HG03066 (cell line): ENCODE results near the gene NSD2.

Experiments
- ATAC-seq: cut with Tn5 transposase; IDR thresholded peaks from one replicate; pipeline ENCODE4 v1.9.1; 2021; ENCODE audit warnings: low read depth; ENCODE audit not compliant: unreplicated experiment

Gene NSD2

DNA sequence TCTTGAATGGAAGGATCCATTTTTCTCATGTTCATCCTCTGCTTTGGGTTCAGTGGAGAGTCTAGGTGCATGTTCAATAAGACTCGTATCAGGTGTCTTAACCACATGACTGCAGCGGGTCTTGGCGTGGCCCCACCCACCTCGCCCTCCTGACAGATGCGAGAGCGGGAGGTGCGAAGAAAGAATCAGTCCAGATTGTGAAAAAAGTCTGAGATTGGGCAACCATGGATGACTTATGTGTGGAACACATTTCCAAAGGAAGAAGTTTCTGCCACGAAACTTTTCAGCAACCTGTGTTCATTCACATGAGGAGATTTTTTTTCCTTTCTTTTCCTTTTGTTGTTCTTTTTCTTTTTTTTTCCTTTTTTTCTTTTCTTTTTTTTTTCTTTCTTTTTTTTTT, 66.8 kb downstream of the NSD2 start:
- no peak for ATAC-seq

DNA sequence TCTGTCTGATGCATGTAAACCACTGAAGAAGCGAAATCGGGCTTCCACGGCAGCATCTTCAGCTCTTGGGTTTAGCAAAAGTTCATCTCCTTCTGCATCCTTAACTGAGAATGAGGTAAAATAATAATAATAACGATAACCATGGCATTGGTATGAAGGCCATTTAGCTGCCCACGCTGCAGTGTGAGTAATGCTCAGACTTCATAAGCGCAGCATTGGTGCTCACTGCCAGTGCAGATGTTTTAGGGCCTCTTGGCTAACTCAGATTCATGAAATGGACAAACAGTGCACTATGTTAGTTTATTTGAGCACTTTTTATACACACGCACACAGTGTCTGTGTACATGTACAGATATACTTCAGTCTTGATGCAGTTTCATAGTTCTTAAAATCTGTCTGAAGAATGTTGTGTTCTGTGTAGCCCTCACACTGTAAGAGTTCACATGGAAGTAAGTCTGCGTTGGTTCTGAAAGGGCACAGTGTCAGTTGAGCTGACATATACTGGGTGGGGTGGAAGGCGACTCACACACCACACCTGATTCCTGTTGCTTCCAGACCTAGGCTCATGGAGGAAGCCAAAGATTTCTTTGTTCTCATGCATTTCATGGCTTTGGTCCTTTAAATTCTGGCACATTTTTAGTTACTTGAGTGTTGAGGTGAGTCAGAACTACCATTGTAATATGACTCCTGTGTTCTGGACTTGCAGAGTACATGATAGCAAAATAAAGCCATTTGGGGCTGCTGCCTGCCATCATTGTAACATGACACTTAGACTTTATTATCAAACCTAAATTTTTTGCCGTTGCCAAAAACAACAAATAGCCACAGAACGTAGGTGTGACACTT, 68.7 kb downstream of the NSD2 start:
- ATAC-seq: no peak

DNA sequence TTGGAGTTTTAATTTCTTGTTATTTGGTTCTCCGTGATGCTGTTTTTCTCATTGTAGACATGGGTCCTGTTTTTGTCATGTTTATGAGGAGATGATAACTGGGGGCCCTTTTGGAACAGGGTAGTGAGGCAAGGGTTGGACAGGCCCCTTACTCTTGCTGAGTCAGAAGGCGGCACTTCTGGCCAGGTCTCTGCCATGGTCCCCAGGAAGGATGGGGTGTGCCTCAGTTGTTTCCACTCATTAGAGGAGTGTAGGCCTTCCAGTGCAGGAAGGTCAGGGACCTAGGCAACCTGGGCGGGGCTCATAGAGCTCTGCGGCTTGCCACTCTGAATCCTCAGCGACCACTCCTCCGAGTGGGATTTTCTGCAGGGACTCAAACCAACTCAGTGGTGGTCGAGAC, 69.4 kb downstream of the NSD2 start:
- no peak for ATAC-seq

DNA sequence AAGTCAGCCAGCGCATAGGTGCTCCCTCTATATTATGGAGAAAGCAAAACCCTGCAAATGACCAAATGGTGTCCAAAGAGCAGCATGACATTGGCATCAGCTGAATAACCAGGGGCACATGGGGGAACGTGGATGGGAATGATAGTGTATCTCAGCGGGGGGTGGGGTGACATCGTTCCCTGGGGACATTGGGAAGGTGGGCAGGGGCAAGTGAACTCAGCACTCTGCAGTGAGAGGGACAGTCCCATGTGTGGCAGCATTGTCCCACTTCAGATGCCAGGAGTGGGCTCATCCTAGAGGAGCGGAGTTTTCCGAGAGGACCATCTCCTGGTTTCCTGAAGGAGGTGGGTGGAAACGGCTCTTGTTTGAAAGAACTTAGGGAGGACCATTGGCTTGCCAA, 72.7 kb downstream of the NSD2 start:
- ATAC-seq: no peak

DNA sequence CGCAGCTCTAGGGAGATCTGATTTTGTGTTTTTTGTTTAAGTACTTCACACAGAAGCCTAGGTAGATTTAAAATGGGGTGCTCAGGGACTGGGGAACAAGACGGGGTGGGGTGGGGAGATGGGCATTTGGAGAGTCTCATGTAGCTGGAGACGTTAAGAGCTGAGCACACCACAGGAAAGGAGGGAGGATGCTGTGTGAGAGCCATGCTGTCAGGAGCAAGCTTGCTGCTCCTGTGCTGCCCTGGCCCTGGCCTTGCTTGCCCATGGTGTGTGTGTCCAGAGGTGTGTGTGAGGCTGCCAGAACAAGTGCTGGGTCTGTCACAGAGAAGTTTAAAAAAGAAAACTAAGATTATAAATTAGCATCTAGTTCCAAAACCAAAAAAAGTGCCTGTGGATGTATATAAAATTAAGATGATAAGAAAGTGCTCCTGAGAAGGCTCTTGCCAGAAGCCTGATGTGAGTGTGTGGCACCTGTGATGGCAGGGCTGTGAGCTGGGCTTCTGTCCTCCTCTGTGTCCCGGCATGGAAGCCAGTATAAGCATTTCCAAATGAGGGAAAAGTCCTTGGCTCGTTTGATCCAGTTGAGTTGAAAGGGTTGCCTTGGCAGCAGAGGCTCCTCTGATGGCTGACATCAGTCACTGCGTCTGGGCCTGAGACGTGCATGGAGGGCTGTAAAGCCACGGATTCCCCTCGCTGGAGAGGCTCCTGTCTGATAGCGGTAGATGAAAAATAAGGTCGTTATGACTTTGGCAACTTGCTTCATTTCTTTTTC, 74.1 kb downstream of the NSD2 start:
- no peak for ATAC-seq

DNA sequence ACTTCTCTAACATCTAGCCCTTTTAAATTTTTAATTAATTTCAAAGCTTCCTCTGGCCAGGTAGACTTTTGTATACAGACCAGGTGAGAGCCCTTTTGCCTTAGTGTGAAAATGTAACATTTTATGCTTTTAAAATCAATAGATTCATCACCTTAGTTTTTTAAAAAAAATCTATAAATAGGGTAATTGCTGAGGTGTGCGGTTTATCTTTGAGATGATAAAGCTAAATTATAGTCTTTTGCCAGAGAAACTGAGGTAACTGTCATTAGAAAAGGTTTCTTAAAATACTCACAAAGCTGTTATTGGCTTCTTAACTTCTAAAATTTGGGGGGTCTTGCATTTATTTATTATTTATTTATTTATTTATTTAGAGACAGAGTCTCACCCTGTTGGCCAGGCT, 74.7 kb downstream of the NSD2 start:
- ATAC-seq: no peak

DNA sequence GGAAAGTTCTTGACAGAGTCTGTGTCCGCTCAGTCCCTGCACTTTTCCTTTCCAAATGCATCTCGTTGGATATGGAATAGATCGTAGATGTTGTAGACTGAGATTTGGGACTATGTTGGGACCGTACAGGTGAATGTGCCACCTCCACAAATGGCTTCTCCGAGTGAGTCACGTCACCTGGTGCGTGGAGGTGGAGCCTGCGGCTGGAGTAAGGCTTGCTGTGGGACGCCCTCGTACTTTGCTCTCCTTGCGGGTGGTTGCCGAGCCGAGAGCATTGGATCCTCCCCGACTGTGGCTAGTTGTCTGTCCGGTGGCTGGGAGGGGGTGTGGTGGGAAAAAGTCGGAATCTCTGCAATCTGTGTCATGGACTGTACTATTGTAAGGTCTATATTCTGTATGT, 77.0 kb downstream of the NSD2 start:
- no peak for ATAC-seq

DNA sequence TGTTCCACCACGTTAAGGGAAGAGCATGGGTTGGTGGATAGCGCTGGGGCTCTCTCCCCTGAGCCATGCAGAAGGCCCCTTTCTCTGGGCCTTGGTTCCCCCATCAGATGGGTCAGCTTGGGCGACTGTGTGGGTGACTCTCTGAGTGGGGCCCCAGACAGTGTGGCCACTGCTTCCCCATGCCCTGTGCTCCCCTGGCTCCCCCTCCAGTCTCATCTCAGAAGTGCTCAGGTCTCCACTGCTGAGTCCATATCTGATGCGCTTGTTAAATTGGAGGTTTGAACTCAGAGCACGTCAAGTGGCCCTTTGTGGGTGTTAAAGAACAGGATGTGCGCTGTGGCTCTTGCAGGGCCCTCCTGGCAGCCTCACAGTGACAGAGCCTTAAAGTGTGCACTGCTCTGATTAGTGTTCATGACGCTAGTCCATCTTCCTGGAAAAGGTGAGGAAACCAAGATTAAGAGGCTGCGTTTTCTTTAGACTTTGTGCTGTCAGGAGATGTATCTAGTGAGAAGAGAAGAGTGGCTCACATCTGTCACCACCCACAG, 77.8 kb downstream of the NSD2 start:
- no peak for ATAC-seq

DNA sequence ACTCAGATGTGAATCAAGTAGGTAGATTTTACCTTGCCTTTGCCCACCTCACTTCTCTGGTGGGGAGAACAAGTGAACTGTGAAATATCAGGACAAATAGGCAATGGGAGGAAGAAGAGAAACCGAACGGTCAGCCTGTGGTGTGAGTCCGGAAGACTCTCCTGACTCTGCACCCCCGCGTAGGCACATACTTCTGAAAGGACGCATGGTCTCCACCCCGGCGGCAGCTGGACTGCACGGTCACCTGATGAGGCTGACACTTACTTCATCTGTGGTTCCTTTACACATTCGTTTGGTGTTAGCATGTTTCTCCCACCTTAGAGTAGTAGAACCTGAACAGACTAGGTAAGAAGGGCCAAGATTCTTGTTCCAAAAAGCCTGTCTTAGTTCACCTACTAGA, 79.2 kb downstream of the NSD2 start:
- ATAC-seq: no peak

DNA sequence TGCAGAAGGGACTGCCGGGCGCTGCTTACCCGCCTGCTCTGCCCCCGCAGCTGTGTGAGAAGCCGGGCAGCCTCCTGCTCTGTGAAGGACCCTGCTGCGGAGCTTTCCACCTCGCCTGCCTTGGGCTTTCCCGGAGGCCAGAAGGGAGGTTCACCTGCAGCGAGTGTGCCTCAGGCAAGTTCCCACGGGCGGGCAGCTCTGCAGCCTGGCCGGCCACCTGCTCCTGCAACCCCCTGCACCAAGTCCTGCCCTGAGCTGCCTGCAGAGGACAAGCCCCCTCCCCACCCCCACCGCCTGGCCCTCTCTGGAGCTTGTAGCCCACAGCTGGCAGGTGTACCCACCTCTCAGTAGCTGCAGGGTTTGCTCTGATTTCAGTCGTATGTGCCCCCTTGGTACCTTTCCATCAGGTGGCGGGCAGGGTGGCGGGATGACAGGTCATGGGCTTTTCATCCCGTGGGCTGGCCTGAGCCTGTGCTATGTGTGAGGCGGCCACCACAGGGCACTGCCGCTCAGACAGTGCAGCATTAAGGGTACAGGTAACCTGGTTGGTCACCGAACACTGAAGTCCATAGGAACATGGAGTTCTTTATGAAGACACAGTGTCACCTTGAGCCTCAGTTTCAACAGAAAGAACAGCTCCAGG, 81.0 kb downstream of the NSD2 start:
- ATAC-seq: no peak

DNA sequence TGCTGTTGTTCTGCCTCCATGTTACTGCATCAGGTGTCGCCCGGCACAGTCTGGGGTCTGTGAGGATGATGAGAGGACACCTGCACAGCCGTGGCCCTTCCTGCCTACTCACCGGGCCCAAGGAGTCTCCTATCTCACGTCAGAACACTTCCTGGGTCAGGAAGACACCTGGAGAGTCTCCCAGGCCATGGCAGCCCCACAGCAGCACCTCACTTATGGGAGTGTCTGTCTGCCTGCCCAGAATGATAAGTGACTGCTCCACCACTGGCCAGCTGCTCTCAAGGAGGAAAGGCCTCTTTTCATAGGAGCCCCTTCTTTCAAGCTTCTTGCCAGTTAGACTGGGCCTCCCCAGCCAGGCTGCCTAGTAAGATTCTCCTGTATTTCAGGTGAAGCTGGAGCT, 81.5 kb downstream of the NSD2 start:
- no peak for ATAC-seq

DNA sequence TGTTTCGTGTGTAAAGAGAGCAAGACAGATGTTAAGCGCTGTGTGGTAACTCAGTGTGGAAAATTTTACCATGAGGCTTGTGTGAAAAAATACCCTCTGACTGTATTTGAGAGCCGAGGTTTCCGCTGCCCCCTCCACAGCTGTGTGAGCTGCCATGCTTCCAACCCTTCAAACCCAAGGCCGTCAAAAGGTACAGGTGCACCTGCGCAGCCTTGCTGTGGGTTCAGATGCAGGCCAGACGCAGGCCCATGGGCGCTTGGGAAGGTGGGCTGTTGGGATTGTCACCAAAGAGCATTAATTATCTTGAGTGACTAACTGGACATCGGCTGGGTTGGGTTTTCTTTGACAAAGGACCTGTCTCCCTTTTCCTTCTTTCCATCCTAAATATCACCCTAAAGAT, 82.1 kb downstream of the NSD2 start:
- no peak for ATAC-seq

DNA sequence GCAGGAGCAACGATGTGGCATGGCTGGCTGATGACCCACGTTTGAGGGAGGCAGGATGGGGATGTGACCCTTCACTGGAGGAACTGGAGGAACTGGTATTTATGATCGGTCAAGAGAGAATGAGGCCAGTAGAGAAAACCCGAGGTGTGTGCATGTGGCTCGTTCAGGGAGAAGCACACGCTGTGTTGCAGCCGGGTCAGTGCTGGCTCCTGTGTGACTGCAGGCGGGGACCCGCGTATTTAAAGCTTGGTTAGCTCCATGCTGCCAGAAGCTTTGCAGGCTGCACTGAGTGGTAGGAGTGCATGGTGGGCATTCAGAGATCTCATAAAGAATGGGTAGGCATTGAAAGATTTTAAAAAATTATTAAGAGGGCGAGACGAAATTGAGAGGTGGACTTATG, 85.4 kb downstream of the NSD2 start:
- ATAC-seq: no peak

DNA sequence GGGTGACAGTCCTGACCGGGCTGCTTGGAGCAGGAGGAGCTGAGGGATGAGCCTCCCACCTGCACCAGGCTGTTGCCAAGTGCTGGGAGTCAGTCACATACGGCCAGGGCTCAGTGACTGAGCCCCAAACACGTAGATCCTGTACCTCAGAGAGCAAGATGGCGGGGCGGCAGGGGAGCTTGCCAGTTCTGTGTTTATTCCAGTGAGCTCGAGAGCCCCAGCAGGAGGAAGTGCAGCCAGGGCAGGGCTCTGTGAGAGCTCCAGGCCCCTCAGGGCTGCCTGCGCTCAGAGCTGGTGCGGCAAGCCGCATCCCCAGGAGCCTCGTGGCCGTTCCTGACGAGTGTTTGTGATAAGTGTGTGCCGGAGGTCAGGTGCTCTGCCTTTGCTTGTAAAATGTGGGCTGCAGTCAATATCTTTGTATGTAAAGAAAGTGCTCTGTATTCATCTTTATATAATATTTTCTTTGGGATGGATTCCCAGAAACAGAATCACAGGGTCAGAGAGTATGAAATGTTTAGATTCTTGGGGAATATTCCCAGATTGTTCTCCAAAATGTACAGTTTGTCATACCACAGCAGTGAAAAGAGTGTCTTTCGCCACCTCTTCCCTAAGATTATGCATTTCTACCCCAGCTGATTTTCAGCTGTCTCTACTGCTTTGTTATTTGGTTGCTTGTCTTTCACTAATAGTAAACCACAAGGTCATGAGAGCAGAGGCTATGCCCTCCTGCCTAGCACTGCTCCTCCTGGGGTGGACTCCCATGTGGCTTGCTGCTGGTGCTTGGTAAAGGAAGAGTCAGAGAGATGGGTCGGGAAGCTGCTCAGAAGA, 87.3 kb downstream of the NSD2 start:
- no peak for ATAC-seq

DNA sequence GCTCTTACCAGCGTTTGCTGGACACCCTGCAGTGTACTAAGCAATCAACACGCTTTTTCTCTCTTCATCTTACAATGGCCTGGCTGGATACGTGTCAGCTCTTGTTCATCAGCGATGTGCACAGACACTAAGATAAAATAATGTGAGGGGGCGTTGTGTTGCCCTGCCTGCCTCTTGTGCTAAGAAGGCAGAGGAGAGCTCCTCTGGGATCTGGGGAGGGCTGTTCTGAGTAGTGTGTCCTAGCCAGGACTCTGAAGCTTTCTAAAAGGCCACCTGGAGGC, 87.9 kb downstream of the NSD2 start:
- ATAC-seq: no peak

DNA sequence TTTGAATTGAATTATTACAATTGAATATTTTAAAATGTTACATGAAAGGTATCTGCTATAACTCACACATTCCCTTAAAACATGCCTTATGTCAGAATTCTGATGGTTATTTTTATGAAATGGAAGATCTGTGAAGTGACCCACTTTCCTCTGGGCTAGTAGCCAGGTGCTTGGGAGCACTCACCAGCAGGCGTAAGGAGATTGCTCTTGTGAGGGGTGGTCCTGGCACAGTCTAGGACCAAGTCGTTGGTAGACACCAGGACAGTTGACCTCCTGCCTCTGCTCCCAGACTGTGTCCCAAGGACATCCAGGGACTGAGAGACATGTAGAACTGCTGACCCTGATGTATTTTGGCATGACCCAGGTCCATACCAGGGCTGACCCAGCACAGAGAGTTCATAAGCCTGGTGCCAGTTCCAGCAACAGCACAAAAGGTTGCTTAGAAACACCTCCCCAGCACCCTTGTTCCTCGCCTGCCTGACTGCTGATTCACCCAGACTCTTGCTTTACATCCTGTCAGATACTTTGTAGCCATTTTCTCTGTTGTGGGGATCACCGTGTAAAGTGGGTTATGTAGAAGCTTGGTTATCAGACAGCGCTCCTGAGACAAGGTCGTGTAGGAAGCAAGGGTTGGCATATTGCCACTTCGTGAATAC, 89.1 kb downstream of the NSD2 start:
- ATAC-seq: no peak

DNA sequence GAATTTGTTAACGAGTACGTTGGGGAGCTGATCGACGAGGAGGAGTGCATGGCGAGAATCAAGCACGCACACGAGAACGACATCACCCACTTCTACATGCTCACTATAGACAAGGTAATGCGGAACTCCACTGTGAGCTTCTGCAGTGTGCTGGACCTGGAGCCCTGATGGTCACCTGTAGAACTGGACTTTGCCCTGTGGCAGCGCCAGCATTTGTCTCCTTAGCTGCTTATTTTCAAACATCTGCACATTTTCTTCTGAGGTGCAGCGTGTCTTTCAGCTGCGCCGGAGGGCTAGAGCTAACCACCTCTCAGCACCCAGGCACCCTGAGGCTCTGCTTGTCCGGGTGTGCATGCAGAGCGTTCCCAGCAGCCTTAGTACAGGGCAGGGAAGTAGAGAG, 89.8 kb downstream of the NSD2 start:
- no peak for ATAC-seq

DNA sequence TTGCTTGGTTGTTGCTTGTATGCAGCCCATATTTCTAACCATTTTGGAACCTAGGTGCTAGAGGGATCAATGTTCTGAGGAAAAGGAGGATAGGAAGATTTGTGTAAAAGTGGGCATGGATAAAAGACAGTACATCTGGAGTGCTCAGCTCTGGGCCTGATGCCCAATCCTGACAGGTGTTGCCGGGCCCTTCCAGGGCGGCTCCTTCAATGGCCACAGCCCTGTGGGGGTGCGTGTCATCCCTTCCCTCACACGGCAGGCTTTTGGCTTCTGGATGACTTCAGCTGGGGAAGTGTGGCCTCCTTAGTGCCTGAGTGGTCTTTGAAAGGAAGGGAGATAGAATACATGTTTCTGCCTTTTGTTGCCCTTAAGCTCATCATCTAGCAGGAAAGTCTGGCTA, 90.4 kb downstream of the NSD2 start:
- ATAC-seq: no peak

DNA sequence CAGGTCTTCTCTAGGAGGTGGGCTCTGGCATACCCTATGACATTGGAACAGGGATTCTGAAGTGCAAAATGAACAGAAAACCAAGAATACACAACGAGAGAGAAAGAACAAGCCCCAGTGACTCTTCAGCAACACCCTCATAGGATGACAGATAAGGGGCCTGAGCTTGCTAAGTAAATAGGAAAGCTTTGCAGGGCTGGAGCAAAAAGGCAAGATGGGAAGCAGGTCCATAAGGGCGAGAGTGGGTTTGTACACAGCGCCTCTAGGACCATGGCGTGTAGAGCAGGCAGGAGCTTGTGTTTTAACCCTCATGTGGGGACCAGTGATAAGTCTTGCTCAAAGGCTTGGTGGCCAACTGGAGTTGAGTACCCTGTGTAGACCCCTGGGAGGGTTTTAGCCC, 91.8 kb downstream of the NSD2 start:
- ATAC-seq: no peak

DNA sequence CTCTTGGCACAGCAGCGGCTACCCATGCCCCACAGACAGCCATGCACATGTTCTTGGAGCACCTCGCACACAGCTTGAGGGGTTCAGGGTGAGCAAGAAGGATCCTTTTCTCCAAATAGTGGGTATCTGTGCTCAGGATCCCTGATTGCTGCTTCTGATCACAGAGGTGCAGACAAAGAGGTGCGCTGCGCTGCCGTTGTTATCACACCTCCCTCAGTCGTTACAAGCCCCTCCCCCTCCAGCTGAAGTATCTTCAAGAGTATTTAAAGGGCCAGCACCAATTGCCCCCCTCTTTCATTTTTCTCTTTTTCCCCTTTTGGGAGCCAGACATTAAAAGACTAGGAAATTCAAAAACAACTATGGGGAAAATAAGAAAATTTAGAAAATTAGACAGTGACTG, 93.2 kb downstream of the NSD2 start:
- ATAC-seq: no peak
